Measurements from ENCODE around the gene ANTXR1. TPM values are rescaled to one million over a fixed set of nuclear protein-coding genes. Genes with fewer than 3 reads are reported as not detected.

The ANTXR1 gene
- total RNA-seq, 1 donor from 2014 or later = 54.3 TPM

- H3K27me3 ChIP-seq (ENCODE audit: low read depth) = no peaks in the 10 kb centered on the region
- ATAC-seq (no peak), DNase-seq (no peak)
- H3K36me3 ChIP-seq = no peaks in the 10 kb centered on the region
- H3K9me3 ChIP-seq = no peaks in the 10 kb centered on the region
- no peak overlapping the region for H3K27ac ChIP-seq
- no peak for TF ChIP-seq CTCF (IDR thresholded peaks at IDR 0.05)
- H3K4me3 ChIP-seq = no peak overlapping the region
- intact Hi-C loops (cut with DNase I) = no loop called here
- no peaks in the 10 kb centered on the region for H3K4me1 ChIP-seq
Observed at GRCh38 chr2:68978098-68978497, 34.9 kb upstream of the ANTXR1 start.

GRCh38 chr2:68980956-68981355 is 32.0 kb upstream of the ANTXR1 start:
- ATAC-seq (peak in 1 of 2 donors; percentile 58), DNase-seq (no peak)
- Histone ChIP-seq H3K4me3 (no peak overlapping the region), H3K4me1 (no peaks in the 10 kb centered on the region), H3K27ac (no peak overlapping the region), H3K36me3 (no peaks in the 10 kb centered on the region), H3K9me3 (no peaks in the 10 kb centered on the region), H3K27me3 (ENCODE audit: low read depth) (no peaks in the 10 kb centered on the region)
- intact Hi-C loops (cut with DNase I) = no loop called here
- TF ChIP-seq CTCF (IDR thresholded peaks at IDR 0.05) = no peak

GRCh38 chr2:68987021-68987503 is 25.9 kb upstream of the ANTXR1 start:
- no peak for DNase-seq
- Histone ChIP-seq H3K4me1 (no peaks in the 10 kb centered on the region), H3K4me3 (no peak overlapping the region), H3K9me3 (no peaks in the 10 kb centered on the region), H3K27me3 (ENCODE audit: low read depth) (no peaks in the 10 kb centered on the region), H3K36me3 (no peaks in the 10 kb centered on the region), H3K27ac (no peak overlapping the region)
- intact Hi-C loops (cut with DNase I) = no loop called here
- no peak for TF ChIP-seq CTCF (IDR thresholded peaks at IDR 0.05)
- ATAC-seq = peak in 1 of 2 donors; percentile 11

GRCh38 chr2:68989035-68989434 is 23.9 kb upstream of the ANTXR1 start:
- Histone ChIP-seq H3K27ac (no peak overlapping the region), H3K27me3 (ENCODE audit: low read depth) (no peaks in the 10 kb centered on the region), H3K36me3 (no peaks in the 10 kb centered on the region), H3K9me3 (no peaks in the 10 kb centered on the region), H3K4me1 (no peaks in the 10 kb centered on the region), H3K4me3 (no peak overlapping the region)
- intact Hi-C loops (cut with DNase I) = no loop called here
- DNase-seq = no peak
- no peak for TF ChIP-seq CTCF (IDR thresholded peaks at IDR 0.05)
- ATAC-seq = no peak

GRCh38 chr2:68992341-68992740 is 20.6 kb upstream of the ANTXR1 start:
- TF ChIP-seq CTCF (IDR thresholded peaks at IDR 0.05) = no peak
- Histone ChIP-seq H3K36me3 (no peaks in the 10 kb centered on the region), H3K4me3 (no peak overlapping the region), H3K27me3 (ENCODE audit: low read depth) (no peaks in the 10 kb centered on the region), H3K27ac (no peak overlapping the region), H3K9me3 (no peaks in the 10 kb centered on the region), H3K4me1 (no peaks in the 10 kb centered on the region)
- DNase-seq = no peak
- no peak for ATAC-seq
- intact Hi-C loops (cut with DNase I) = no loop called here

GRCh38 chr2:68992933-68993332 is 20.0 kb upstream of the ANTXR1 start:
- Histone ChIP-seq H3K4me3 (no peak overlapping the region), H3K27ac (no peak overlapping the region), H3K4me1 (no peaks in the 10 kb centered on the region), H3K36me3 (no peaks in the 10 kb centered on the region), H3K27me3 (ENCODE audit: low read depth) (no peaks in the 10 kb centered on the region), H3K9me3 (no peaks in the 10 kb centered on the region)
- ATAC-seq (no peak), DNase-seq (no peak)
- intact Hi-C loops (cut with DNase I) = no loop called here
- TF ChIP-seq CTCF (IDR thresholded peaks at IDR 0.05) = no peak

All from lower lobe of right lung (tissue), 2 donors.